GM23338 (cell line): Measurements from ENCODE around the gene GIGYF2. TPM values are rescaled to one million over a fixed set of nuclear protein-coding genes. Genes with fewer than 3 reads are reported as not detected.

ENCODE experiments used
- ATAC-seq: fragments of 200-7000 bp; cut with Tn5 transposase; 3 replicates; pipeline ENCODE4 v1.9.1; 2020
- DNase-seq: peaks from one replicate; pipeline ENCODE4 v3.0.0-alpha.2; 2015; ENCODE audit warnings: low spot score
- H2AFZ ChIP-seq: fragments of 200-600 bp; sonication (generic); 2 replicates; pipeline ENCODE4 v1.8.0; 2016; ENCODE audit warnings: antibody characterized with exemption, mild to moderate bottlenecking, moderate library complexity
- H3F3A ChIP-seq: fragments of 200-600 bp; sonication (generic); replicated peaks from 2 replicates; pipeline ENCODE4 v1.8.0; 2017; ENCODE audit warnings: antibody characterized with exemption, mixed run types, low read depth
- H3K27ac ChIP-seq: fragments of 200-600 bp; sonication (generic); 2 replicates; pipeline ENCODE4 v1.6.1; 2016; ENCODE audit warnings: low read depth
- H3K27me3 ChIP-seq: fragments of 200-600 bp; sonication (generic); 2 replicates; pipeline ENCODE4 v1.8.0; 2016; ENCODE audit warnings: mild to moderate bottlenecking, mixed run types, moderate library complexity; ENCODE audit not compliant: insufficient read depth
- H3K36me3 ChIP-seq: fragments of 200-600 bp; sonication (generic); 2 replicates; pipeline ENCODE4 v1.8.0; 2016; ENCODE audit warnings: mild to moderate bottlenecking; ENCODE audit not compliant: insufficient read depth
- H3K4me1 ChIP-seq: fragments of 200-600 bp; sonication (generic); 2 replicates; pipeline ENCODE4 v1.8.0; 2016; ENCODE audit warnings: mild to moderate bottlenecking, moderate library complexity; ENCODE audit not compliant: insufficient read depth
- H3K4me2 ChIP-seq: fragments of 200-600 bp; sonication (generic); 2 replicates; pipeline ENCODE4 v1.7.1; 2017; ENCODE audit warnings: mixed run types
- H3K4me3 ChIP-seq: fragments of 200-600 bp; sonication (generic); 2 replicates; pipeline ENCODE4 v1.6.1; 2016; ENCODE audit warnings: mixed run types
- H3K79me2 ChIP-seq: fragments of 200-600 bp; sonication (generic); replicated peaks from 2 replicates; pipeline ENCODE4 v1.8.0; 2017; ENCODE audit warnings: mild to moderate bottlenecking; ENCODE audit not compliant: insufficient read depth
- H3K9me2 ChIP-seq: fragments of 200-600 bp; sonication (generic); 2 replicates; pipeline ENCODE4 v1.8.0; 2017; ENCODE audit not compliant: insufficient read depth
- H4K20me1 ChIP-seq: fragments of 200-600 bp; sonication (generic); replicated peaks from 2 replicates; pipeline ENCODE4 v1.8.0; 2017; ENCODE audit warnings: mild to moderate bottlenecking; ENCODE audit not compliant: insufficient read depth
- H3K27ac Mint-ChIP-seq: 2 replicates; pipeline ENCODE4 v1.8.0; 2020; ENCODE audit warnings: inconsistent platforms, mild to moderate bottlenecking, moderate library complexity, mixed read lengths
- H3K27me3 Mint-ChIP-seq: 3 replicates; pipeline ENCODE4 v1.8.0; 2022; ENCODE audit warnings: low read depth, mild to moderate bottlenecking, moderate library complexity, mixed read lengths, inconsistent platforms; ENCODE audit not compliant: insufficient read depth, poor library complexity
- H3K36me3 Mint-ChIP-seq: 3 replicates; pipeline ENCODE4 v1.8.0; 2021; ENCODE audit warnings: low read depth, mild to moderate bottlenecking, inconsistent platforms, moderate library complexity, mixed read lengths
- H3K4me1 Mint-ChIP-seq: 3 replicates; pipeline ENCODE4 v1.8.0; 2020; ENCODE audit warnings: mild to moderate bottlenecking, inconsistent platforms, mixed read lengths
- H3K4me3 Mint-ChIP-seq: 3 replicates; pipeline ENCODE4 v1.8.0; 2021; ENCODE audit warnings: moderate library complexity, mild to moderate bottlenecking, inconsistent platforms, mixed read lengths
- H3K9me3 Mint-ChIP-seq: 3 replicates; pipeline ENCODE4 v1.8.0; 2020; ENCODE audit warnings: moderate library complexity, mild to moderate bottlenecking, inconsistent platforms, mixed read lengths
- ETS1 ChIP-seq: IDR thresholded peaks from 2 replicates; pipeline ENCODE4 v1.6.1; 2016; ENCODE audit warnings: antibody characterized with exemption
- JUNB ChIP-seq: IDR thresholded peaks from one replicate; pipeline ENCODE4 v1.6.1; 2016; ENCODE audit warnings: antibody characterized with exemption; ENCODE audit not compliant: unreplicated experiment
- POLR2AphosphoS5 ChIP-seq: IDR thresholded peaks from 2 replicates; pipeline ENCODE4 v1.6.1; 2016; ENCODE audit warnings: antibody characterized with exemption, low read depth
- ZNF331 ChIP-seq: fragments of 250-450 bp; sonication (Bioruptor Pico); IDR thresholded peaks from 2 replicates; pipeline ENCODE4 v1.5.0; 2020; ENCODE audit warnings: low read depth, mild to moderate bottlenecking, moderate library complexity
- ZNF462 ChIP-seq: fragments of 250-450 bp; sonication (Bioruptor Pico); IDR thresholded peaks from 2 replicates; pipeline ENCODE4 v1.5.0; 2020; ENCODE audit warnings: mild to moderate bottlenecking, moderate library complexity
- polyA plus RNA-seq: library from polyadenylated mRNA; unstranded; fragments of >200 nt; fragmentation: Nextera tagmentation; extraction: Ambion mirVana; gene quantifications from 2 replicates; pipeline ENCODE4 v1.2.1, GENCODE V29; 2016
- total RNA-seq: library from RNA; depleted of rRNA; stranded (reverse); fragments of >200 nt; shearing (Covaris generic); gene quantifications from 2 replicates; pipeline ENCODE4 v1.2.3, GENCODE V29; 2014

Gene GIGYF2
- total and polyA plus RNA-seq, 2 experiments from 2014 or later: 48.9 to 104 TPM

- Mint-ChIP-seq H3K4me3 (no peak overlapping the region), H3K27me3 (no peaks in the 10 kb centered on the region), H3K4me1 (peaks cover 12% of the 10 kb centered on the region; the same call in 2 of the 3 replicates), H3K36me3 (peaks cover 41% of the 10 kb centered on the region), H3K27ac (no peak overlapping the region), H3K9me3 (no peaks in the 10 kb centered on the region)
- 0 out of 2 replicates have a peak, but pooled peaks cover 3% of the 10 kb centered on the region for H3K4me1 ChIP-seq
- no peak for DNase-seq
- peaks cover 4% of the 10 kb centered on the region; the same call in 1 of the 2 replicates for H3K79me2 ChIP-seq
- no peak overlapping the region for H3K27ac ChIP-seq
- H3K4me2 ChIP-seq: no peak overlapping the region
- TF ChIP-seq ETS1 (no peak), POLR2AphosphoS5 (no peak), ZNF331 (CRISPR knock-in tag) (no peak)
- no peaks in the 10 kb centered on the region for H3K27me3 ChIP-seq
- no peak overlapping the region for H3K4me3 ChIP-seq
- no peak overlapping the region for H2AFZ ChIP-seq
- peaks cover 36% of the 10 kb centered on the region for H3K36me3 ChIP-seq
- H4K20me1 ChIP-seq: peaks cover 10% of the 10 kb centered on the region
- H3K9me2 ChIP-seq: no peaks in the 10 kb centered on the region
- ATAC-seq: no peak
- no peaks in the 10 kb centered on the region for H3F3A ChIP-seq
Observed at GRCh38 chr2:232839411-232840079, 142.4 kb downstream of the GIGYF2 start.

GRCh38 chr2:232842689-232843088, 145.6 kb downstream of the GIGYF2 start:
- peaks cover 11% of the 10 kb centered on the region; the same call in 2 of the 3 replicates for H3K4me1 Mint-ChIP-seq
- DNase-seq (no peak), ATAC-seq (no peak)
- Histone ChIP-seq H3K79me2 (peaks cover 2% of the 10 kb centered on the region; the same call in 1 of the 2 replicates), H3F3A (no peaks in the 10 kb centered on the region), H3K36me3 (peaks cover 58% of the 10 kb centered on the region), H3K27ac (no peak overlapping the region), H2AFZ (no peak overlapping the region), H3K4me3 (no peak overlapping the region), H3K4me1 (0 out of 2 replicates have a peak, but pooled peaks cover 3% of the 10 kb centered on the region), H3K27me3 (no peaks in the 10 kb centered on the region), H3K4me2 (no peak overlapping the region), H3K9me2 (no peaks in the 10 kb centered on the region), H4K20me1 (peaks cover 10% of the 10 kb centered on the region)
- H3K4me3 Mint-ChIP-seq: no peak overlapping the region
- H3K27me3 Mint-ChIP-seq: no peaks in the 10 kb centered on the region
- H3K27ac Mint-ChIP-seq: no peak overlapping the region
- TF ChIP-seq JUNB: no peak
- no peak for TF ChIP-seq ZNF331 (CRISPR knock-in tag)
- TF ChIP-seq ZNF462 (CRISPR knock-in tag): no peak
- peaks cover 58% of the 10 kb centered on the region for H3K36me3 Mint-ChIP-seq
- H3K9me3 Mint-ChIP-seq: no peaks in the 10 kb centered on the region
